Activated naive CD4-positive, alpha-beta T cell treated with anti-CD3 and anti-CD28 coated beads, Interleukin-2, amount 50 U/mL, for 72 hours (primary cell): ENCODE data around the gene TSNAXIP1. TPM values are rescaled to one million over a fixed set of nuclear protein-coding genes. Genes with fewer than 3 reads are reported as not detected.

Source experiments
- ATAC-seq, 2 donors: fragments of 150-1000 bp; cut with Tn5 transposase; 2 replicates each; pipeline ENCODE4 v1.10.0; 2021; ENCODE audit warnings: mild to moderate bottlenecking in 2 of 2, moderate library complexity in 2 of 2
- DNase-seq, 2 donors: peaks; one replicate each; pipeline ENCODE4 v3.0.0; 2021 to 2022; ENCODE audit warnings: low spot score in 2 of 2
- H3K27ac Mint-ChIP-seq, 2 donors: one replicate each; pipeline ENCODE4 v1.8.0; 2022; ENCODE audit warnings: mild to moderate bottlenecking in 2 of 2, mixed read lengths in 2 of 2
- H3K36me3 Mint-ChIP-seq, 2 donors: one replicate each; pipeline ENCODE4 v1.8.0; 2022; ENCODE audit warnings: mixed read lengths in 2 of 2
- H3K9me3 Mint-ChIP-seq, 2 donors: one replicate each; pipeline ENCODE4 v1.8.0; 2022; ENCODE audit warnings: mixed read lengths in 2 of 2
- total RNA-seq, 2 donors: library from RNA; stranded (reverse); gene quantifications; one replicate each; pipeline ENCODE4 v1.2.3, GENCODE V29; 2022

TSNAXIP1 gene
- total RNA-seq, 2 donors from 2014 or later: 0.35 TPM; not detected in 1

DNA sequence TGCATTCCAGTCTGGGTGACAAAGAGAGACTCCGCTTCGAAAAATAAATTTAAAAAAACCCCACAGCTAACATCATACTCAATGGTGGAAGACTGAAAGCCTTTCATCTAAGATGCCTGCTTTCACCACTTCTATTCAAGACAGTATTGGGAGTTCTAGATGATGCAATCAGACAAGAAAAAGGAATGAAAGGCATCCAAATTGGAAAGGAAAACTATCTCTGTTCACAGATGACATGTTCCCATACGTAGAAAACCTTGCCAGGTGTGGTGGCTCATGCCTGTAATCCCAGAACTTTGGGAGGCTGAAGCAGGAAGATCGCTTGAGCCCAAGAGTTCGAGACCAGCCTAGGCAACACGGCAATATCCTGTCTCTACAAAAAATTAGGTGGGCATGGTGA, 31.4 kb upstream of the TSNAXIP1 start:
- Mint-ChIP-seq H3K9me3 (no peaks in the 10 kb centered on the region), H3K27ac (no peak overlapping the region), H3K36me3 (peaks cover 0 to 12% of the 10 kb centered on the region in 2 donors)
- ATAC-seq (no peak), DNase-seq (no peak)

DNA sequence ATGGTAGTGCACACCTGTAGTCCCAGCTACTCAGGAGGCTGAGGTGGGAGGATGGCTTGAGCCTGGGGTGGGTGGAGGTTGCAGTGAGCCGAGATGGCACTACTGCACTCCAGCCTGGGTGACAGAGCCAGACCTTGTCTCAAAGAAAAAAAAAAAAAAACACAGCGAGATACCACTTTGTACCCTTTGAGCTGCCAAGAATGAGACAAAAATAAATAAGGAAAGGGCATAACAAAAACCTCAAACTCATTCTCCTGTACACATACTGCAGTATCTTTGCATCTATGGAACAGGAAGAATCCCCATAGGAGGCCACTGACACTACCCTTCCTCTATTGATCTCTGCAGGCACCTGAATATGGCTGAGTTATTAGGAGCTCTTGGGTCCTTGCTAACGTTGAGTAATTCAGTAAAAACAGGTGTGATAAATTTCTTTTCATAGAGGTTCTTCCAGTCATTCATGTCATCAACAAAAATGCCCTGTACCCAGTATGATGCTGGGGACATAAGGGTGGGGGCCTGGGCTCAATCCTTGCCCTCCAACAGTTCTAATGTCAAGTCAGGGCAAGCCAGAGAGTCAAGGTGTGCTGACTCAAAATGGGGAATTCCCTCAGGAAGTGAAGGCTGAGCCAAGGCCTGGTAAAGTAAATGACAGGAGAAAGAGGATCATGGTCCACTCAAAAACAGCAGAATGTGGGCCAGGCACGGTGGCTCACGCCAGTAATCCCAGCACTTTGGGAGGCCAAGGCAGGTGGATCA, 27.3 kb upstream of the TSNAXIP1 start:
- H3K27ac Mint-ChIP-seq: peak overlapping the region; percentile 53 to 56
- peaks cover 4 to 18% of the 10 kb centered on the region in 2 donors for H3K36me3 Mint-ChIP-seq
- no peaks in the 10 kb centered on the region for H3K9me3 Mint-ChIP-seq
- ATAC-seq (peak in 1 of 2 donors; percentile 85), DNase-seq (no peak)

DNA sequence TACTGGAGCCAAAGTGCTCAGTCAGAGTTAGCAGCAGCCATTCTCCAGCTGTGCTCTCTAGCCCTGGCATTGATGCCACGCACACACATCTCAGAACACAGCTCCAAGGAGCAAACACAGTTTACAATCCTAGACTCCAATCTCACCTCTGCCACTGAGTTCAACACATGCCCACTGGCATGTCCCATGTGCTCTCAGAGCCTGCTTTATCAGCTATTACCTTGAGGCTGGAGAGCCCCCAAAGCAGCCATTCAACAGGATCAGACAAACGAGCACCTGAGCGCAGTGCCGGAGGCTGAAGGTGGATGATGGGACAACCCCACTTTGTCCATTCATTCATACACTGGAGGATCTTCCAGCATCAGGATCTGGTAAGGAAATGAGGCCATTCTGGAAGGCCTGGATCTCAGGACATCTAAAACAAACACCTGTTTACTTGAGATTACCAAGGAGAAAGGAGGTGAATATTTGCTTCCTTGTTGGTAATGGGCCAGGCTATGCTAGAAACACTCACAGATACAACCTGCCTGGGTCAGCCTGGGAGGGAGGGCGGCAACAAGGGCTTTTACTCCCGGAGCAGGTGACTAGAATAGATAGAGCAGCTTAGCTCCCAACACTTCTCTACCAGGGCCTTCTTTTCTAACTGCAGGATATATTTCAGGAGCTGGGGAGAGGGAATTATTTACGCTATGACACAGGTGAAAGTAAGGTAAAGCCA, 25.7 kb upstream of the TSNAXIP1 start:
- ATAC-seq: no peak

DNA sequence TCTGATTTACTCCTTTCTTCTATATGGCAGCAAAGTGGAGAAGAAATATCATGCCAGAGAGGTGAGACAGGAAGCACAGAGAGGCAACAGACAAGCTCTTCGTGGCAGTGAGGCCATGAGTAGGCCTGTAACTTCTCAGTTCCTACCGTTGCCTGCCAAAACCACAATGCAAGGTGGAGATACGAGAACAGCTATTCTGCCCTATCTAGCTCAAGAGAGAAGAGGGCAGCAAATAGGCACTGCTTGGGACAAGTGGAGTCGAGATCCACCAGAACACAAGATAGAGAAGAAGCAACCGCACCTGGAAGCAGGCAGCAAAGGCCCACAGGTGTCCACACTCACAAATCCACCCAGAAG, 25.1 kb upstream of the TSNAXIP1 start:
- peaks cover 4 to 19% of the 10 kb centered on the region in 2 donors for H3K36me3 Mint-ChIP-seq
- DNase-seq (no peak), ATAC-seq (peak; percentile 63 to 64)
- H3K9me3 Mint-ChIP-seq: no peaks in the 10 kb centered on the region
- peak overlapping the region; percentile 74 to 77 for H3K27ac Mint-ChIP-seq

More for the DNA sequence above, 25.7 kb upstream of the TSNAXIP1 start:
- Mint-ChIP-seq H3K36me3 (peaks cover 4 to 19% of the 10 kb centered on the region in 2 donors), H3K27ac (peak overlapping the region; percentile 74 to 77), H3K9me3 (no peaks in the 10 kb centered on the region)
- DNase-seq: no peak

DNA sequence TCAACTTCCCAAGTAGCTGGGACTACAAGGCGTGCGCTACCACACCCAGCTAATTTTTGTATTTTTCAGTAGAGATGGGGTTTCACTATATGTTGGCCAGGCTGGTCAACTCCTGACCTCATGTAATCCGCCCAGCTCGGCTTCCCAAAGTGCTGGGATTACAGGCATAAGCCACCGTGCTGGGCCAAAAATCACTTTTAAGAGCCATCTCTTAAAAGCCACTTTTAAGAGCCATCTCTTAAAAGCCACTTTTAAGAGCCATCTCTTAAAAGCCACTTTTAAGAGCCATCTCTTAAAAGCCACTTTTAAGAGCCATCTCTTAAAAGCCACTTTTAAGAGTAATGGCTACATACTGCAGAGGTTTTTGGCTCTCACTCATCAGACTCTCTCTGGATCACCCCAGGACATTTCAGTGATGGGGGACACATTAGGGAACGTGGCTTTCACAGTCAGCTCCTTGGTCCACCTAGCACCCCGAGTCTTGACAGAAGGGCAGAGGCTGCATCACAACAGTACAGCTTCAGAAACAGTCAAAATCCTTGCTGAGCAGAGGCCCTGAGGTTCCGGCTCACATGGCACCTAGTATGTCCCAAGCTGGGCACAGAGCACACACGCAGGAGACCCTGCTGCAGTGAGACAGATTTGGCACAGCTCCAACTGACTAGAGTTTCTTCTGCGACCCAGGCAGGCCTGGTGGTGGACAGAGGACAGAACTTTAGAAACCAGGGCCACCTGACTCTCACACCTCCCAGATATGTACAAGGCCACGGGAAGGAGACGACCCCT, 23.9 kb upstream of the TSNAXIP1 start:
- Mint-ChIP-seq H3K36me3 (peaks cover 4 to 19% of the 10 kb centered on the region in 2 donors), H3K27ac (no peak overlapping the region), H3K9me3 (no peaks in the 10 kb centered on the region)
- DNase-seq (no peak), ATAC-seq (no peak)

DNA sequence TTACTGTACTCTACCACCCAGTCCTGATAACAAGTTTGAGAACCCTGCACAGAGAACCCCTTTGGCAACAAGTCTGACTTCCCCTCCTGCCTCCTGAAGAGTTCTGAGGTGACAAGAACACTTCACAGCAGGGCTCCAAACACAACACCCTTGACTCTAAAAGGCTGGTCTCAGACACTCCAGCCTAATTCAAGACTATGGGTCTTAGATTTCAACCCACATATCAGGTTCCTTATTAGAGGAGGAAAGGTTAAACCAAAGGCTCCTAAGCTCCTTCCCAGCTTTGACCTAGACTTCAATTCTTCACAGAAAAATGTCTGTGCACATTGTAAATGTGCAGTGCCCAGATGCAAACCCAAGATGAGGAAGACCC, 23.4 kb upstream of the TSNAXIP1 start:
- Mint-ChIP-seq H3K9me3 (no peaks in the 10 kb centered on the region), H3K36me3 (peaks cover 4 to 19% of the 10 kb centered on the region in 2 donors), H3K27ac (no peak overlapping the region)
- DNase-seq: no peak
- no peak for ATAC-seq

DNA sequence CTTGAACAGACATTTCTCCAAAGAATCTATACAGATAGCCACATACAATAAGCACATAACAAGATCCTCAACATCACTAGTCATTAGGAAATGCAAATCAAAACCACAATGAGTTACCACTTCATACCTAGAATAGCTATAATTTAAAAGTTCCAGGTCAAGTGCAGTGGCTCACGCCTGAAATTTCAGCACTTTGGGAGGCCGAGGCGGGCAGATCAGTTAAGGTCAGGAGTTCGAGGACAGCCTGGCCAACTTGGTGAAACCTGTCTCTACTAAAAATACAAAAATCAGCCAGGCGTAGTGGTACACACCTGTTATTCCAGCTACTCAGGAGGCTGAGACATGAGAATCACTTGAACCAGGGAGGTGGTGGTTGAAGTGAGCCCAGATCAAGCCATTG, 20.2 kb upstream of the TSNAXIP1 start:
- DNase-seq (no peak), ATAC-seq (no peak)
- H3K36me3 Mint-ChIP-seq: peaks cover 4 to 13% of the 10 kb centered on the region in 2 donors
- no peaks in the 10 kb centered on the region for H3K9me3 Mint-ChIP-seq
- peak overlapping the region in 1 of 2 donors; percentile 22 for H3K27ac Mint-ChIP-seq

DNA sequence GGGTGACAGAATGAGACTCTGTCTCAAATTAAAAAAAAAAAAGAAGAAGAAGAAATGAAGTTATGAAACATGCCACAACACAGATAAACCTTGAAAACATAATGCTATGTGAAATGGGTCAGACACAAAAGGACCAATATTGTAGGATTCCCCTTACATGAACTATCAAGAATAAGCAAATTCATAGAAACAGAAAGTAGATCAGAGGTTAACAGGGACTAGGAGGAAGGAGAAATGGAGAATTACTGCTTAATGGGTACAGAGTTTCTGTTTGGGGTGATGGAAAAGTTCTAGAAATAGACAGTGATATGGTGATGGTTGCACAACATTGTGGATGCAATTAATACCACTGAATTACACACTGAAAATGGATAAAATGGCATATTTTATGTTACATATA, 16.6 kb upstream of the TSNAXIP1 start:
- Mint-ChIP-seq H3K36me3 (no peaks in the 10 kb centered on the region), H3K27ac (peak overlapping the region in 1 of 2 donors; percentile 62), H3K9me3 (no peaks in the 10 kb centered on the region)
- ATAC-seq (no peak), DNase-seq (no peak)

DNA sequence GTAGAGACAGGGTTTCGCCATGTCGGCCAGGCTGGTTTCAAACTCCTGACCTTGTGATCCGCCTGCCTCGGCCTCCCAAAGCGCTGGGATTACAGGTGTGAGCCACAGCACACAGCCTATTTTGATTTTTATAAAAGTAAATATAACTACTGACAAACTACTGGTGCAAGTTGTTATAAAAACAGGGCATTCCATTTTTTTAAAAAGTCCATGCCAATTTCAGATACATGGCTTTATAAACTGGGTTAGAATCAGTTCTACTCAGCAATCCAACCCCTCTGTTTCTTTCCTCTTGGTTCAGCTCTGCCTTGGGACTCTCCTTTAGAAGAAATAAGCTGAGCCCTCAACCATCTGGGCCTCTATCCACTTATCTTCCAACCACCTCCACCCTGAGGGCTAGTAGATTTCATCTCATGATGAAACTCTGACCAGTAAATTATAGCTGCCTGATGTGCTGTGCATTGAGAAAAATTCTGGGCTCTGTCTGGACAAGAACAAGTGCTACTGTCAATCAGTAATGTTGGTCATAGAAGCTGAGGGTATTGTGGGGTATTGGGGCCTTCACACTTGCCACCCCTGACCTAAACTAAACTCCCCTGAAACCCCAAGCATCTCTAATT, 10.5 kb upstream of the TSNAXIP1 start:
- H3K36me3 Mint-ChIP-seq: peaks cover 0 to 16% of the 10 kb centered on the region in 2 donors
- no peak for DNase-seq
- H3K27ac Mint-ChIP-seq: no peak overlapping the region
- no peaks in the 10 kb centered on the region for H3K9me3 Mint-ChIP-seq
- ATAC-seq: no peak

DNA sequence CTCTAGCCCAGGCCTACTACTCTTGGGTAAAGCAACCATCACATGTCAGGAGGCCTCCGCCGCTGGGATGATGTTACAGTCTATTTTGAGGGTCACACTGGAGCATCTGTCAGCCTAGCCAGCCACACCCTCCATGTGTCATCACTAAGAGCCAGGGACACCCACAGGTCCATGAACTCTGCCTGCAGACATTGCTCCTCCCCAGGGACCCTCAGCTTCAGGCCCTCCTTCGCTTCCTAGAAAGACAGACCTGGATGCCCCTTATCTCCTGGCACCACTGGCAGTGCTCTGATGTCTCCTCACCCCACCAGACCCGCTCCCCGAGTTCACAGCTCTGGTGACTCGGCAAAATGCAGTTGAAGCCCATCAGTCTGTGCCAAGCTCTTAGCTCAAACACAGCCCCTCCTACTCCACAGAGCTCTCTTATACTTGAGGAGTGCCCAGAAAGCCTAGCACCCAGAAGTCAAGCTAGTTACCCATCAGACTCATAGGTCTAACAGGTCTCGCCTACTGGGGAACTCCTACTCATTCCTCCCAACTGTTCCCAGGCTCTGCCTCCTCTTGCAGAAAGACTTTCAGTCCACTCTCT, 6.3 kb upstream of the TSNAXIP1 start:
- H3K36me3 Mint-ChIP-seq: peaks cover 11 to 39% of the 10 kb centered on the region in 2 donors
- DNase-seq (no peak), ATAC-seq (no peak)
- H3K9me3 Mint-ChIP-seq: no peaks in the 10 kb centered on the region
- H3K27ac Mint-ChIP-seq: peak overlapping the region; percentile 42 to 46

DNA sequence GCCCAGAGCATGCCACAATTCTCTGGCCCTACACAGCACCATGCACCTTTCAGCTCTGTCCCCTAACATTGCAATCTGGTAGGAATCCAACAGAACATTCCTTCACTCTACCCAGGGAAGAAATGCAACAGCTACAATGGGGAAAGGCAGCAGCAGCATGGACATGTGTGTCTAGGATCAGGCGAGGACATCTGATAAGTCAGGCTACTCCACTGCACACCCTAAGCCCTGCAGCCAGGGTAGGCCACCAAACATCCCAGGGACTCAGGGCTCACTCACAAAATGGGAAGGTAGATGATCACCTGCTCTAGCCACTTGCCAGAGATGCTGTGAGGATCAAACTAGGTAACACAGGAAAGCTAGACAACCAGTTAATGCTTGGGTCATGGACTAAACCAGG, 5.4 kb upstream of the TSNAXIP1 start:
- H3K36me3 Mint-ChIP-seq: peaks cover 11 to 39% of the 10 kb centered on the region in 2 donors
- H3K9me3 Mint-ChIP-seq: no peaks in the 10 kb centered on the region
- ATAC-seq (no peak), DNase-seq (no peak)
- H3K27ac Mint-ChIP-seq: peak overlapping the region; percentile 42 to 93

DNA sequence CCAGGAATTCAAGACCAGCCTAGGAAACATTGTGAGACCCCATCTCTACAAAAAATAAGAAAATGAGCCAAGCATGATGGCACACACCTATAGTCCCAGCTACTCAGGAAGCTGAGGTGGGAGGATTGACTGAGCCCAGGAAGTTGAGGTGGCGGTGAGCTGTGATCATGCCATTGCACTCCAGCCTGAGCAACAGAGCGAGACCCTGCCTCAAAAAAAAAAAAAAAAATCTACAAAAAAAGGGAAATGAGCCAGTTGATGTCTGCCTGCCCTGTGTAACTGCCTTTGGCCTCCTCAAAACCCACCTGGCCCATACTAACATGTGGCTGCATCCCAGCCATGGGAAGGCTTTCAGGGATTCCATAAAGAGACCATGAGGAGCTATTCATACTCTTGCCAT, 4.8 kb upstream of the TSNAXIP1 start:
- peaks cover 11 to 39% of the 10 kb centered on the region in 2 donors for H3K36me3 Mint-ChIP-seq

DNA sequence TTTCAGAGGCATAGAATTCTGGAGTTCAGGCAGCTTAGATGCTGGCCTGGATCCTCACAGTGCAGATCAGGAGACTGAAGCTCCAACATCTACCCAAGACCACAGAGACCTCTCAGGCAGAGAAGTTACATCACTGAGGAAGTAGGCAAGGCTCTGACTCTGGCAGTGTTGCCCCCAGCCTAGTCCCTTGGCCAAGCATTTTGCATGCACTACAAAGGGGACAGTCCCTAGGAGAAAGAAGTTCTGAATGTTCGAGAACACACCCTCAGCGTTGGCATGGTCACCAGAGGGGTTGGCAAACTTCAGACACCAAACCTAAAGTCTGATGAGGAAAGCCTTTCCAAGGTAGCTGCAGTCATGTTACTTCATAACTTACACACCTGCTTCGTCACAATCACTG, 2.8 kb upstream of the TSNAXIP1 start:
- Mint-ChIP-seq H3K9me3 (no peaks in the 10 kb centered on the region), H3K36me3 (peaks cover 11 to 39% of the 10 kb centered on the region in 2 donors), H3K27ac (peak overlapping the region in 1 of 2 donors; percentile 86)
- DNase-seq (no peak), ATAC-seq (no peak)

More for the DNA sequence above, 4.8 kb upstream of the TSNAXIP1 start:
- no peaks in the 10 kb centered on the region for H3K9me3 Mint-ChIP-seq
- H3K27ac Mint-ChIP-seq: peak overlapping the region; percentile 42 to 93
- no peak for ATAC-seq
- peak in 1 of 2 donors; percentile 12 for DNase-seq

DNA sequence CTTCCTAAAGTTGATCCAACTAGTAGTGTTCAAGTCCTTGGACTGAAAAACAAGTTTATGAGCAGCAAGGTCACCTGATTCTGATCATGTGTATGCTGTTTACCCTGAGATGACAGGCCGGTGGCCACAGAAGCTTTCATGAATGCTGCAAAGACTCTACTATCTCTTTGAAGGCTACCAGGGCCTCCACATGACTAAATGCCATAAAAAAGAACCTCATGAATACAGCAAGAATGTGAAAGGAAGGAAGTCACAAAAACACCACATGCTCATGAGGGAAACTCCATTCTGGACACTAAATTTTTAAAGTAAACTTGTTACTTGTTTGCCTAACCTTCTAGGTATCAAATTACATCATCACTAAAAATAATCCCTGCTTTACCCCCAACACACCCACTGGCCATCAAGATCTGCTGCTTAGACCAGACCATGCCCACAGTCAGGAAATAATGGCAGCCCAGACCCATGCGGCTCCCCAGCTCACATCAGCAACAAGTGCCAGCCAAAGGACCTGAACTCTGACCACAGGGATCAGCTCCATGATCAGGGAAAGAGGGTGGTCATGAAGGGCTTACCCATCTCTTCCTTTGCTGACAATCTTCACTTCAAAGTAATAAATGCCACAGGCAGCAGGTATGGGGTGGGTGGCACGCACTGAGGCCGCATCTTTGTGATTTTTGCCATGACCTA, 1.7 kb upstream of the TSNAXIP1 start:
- ATAC-seq: no peak
- no peaks in the 10 kb centered on the region for H3K9me3 Mint-ChIP-seq
- H3K27ac Mint-ChIP-seq: peak overlapping the region; percentile 13 to 86
- peaks cover 11 to 33% of the 10 kb centered on the region in 2 donors for H3K36me3 Mint-ChIP-seq
- DNase-seq: no peak

DNA sequence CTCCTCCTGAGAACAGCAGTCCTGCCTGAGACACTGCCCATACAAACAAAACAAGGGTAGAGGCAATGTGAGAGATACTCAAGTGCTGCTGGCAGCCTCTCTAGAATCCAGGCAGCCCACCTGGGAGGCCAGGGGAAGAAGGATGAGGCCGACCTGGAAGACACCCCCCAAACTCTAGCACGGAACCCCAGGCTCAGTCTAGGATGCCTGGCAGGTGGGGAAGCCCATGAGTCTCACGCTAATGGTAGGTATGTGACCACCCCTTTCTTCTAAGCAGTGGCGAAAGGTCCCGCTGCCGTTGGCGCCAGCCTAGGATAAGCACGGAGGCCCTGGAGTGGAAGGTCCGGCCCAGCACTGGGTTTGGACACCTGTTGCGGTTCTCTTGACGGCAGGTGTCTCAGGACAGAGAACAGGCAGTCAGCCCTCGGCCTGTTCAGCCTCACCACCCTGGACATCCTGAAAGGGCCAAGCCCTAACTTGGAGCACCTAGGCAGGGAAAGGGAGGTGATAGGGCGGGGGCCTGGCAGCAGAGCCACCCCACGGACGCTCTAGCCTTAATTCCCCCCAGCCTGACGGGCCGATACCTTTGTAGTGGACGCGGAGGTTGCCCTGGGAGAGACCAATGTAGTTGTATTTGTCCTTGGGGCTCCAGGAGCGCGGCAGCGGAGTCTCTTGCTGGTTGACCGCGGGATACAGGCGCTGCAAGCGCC, 816 bp upstream of the TSNAXIP1 start:
- Mint-ChIP-seq H3K27ac (peak overlapping the region; percentile 55 to 86), H3K36me3 (peaks cover 11 to 24% of the 10 kb centered on the region in 2 donors), H3K9me3 (no peaks in the 10 kb centered on the region)
- no peak for ATAC-seq
- DNase-seq: peak in 1 of 2 donors; percentile 21
